BE2C (cell line): ENCODE results near the gene LY6G6D.

Experiments used
- DNase-seq: peaks from one replicate; pipeline ENCODE4 v3.0.0-alpha.2; 2020
- H3K27me3 ChIP-seq: fragments of 250-450 bp; sonication (Bioruptor Pico); 2 replicates; pipeline ENCODE4 v1.5.1; 2020; ENCODE audit warnings: mild to moderate bottlenecking
- H3K36me3 ChIP-seq: fragments of 250-450 bp; sonication (Bioruptor Pico); 2 replicates; pipeline ENCODE4 v1.5.1; 2020; ENCODE audit warnings: mild to moderate bottlenecking
- H3K4me1 ChIP-seq: fragments of 250-450 bp; sonication (Bioruptor Pico); 2 replicates; pipeline ENCODE4 v1.5.1; 2020
- H3K4me3 ChIP-seq: 2 replicates; pipeline ENCODE4 v1.5.1; 2011; ENCODE audit warnings: low read depth, low read length
- H3K9me3 ChIP-seq: fragments of 250-450 bp; sonication (Bioruptor Pico); 2 replicates; pipeline ENCODE4 v1.5.1; 2020
- CTCF ChIP-seq: IDR thresholded peaks from 2 replicates; pipeline ENCODE4 v1.5.1; 2012; ENCODE audit warnings: mild to moderate bottlenecking, low read depth, low read length

LY6G6D gene

GRCh38 chr6:31762878-31763618 lies 47.9 kb downstream of the LY6G6D start:
- no peak for TF ChIP-seq CTCF
- DNase-seq = no peak
- Histone ChIP-seq H3K27me3 (no peaks in the 10 kb centered on the region), H3K4me1 (no peaks in the 10 kb centered on the region), H3K4me3 (no peak overlapping the region), H3K9me3 (no peaks in the 10 kb centered on the region), H3K36me3 (no peaks in the 10 kb centered on the region)

- no peak for DNase-seq
- Histone ChIP-seq H3K4me1 (no peaks in the 10 kb centered on the region), H3K36me3 (no peaks in the 10 kb centered on the region), H3K4me3 (no peak overlapping the region), H3K9me3 (no peaks in the 10 kb centered on the region), H3K27me3 (no peaks in the 10 kb centered on the region)
- no peak for TF ChIP-seq CTCF
Measured at GRCh38 chr6:31763619-31763940, 48.4 kb downstream of the LY6G6D start.

- Histone ChIP-seq H3K27me3 (no peaks in the 10 kb centered on the region), H3K9me3 (no peaks in the 10 kb centered on the region), H3K4me1 (no peaks in the 10 kb centered on the region), H3K36me3 (no peaks in the 10 kb centered on the region), H3K4me3 (no peak overlapping the region)
- TF ChIP-seq CTCF = no peak
- no peak for DNase-seq
Measured at GRCh38 chr6:31764198-31764597, 49.0 kb downstream of the LY6G6D start.

GRCh38 chr6:31765559-31765909 lies 50.4 kb downstream of the LY6G6D start:
- Histone ChIP-seq H3K9me3 (no peaks in the 10 kb centered on the region), H3K4me3 (no peak overlapping the region), H3K36me3 (no peaks in the 10 kb centered on the region), H3K4me1 (no peaks in the 10 kb centered on the region), H3K27me3 (no peaks in the 10 kb centered on the region)
- no peak for DNase-seq
- no peak for TF ChIP-seq CTCF

GRCh38 chr6:31765910-31766794 lies 51.0 kb downstream of the LY6G6D start:
- H3K4me1 ChIP-seq = no peaks in the 10 kb centered on the region
- no peak for TF ChIP-seq CTCF
- no peaks in the 10 kb centered on the region for H3K27me3 ChIP-seq
- H3K9me3 ChIP-seq = no peaks in the 10 kb centered on the region
- peak overlapping the region; percentile 44 for H3K4me3 ChIP-seq
- DNase-seq = peak; percentile 66
- no peaks in the 10 kb centered on the region for H3K36me3 ChIP-seq

- Histone ChIP-seq H3K4me1 (no peaks in the 10 kb centered on the region), H3K27me3 (no peaks in the 10 kb centered on the region), H3K9me3 (no peaks in the 10 kb centered on the region), H3K36me3 (no peaks in the 10 kb centered on the region), H3K4me3 (no peak overlapping the region)
- no peak for TF ChIP-seq CTCF
- no peak for DNase-seq
Measured at GRCh38 chr6:31767096-31767645, 52.0 kb downstream of the LY6G6D start.
